ENCODE data around the gene CDC34. TPM values are rescaled to one million over a fixed set of nuclear protein-coding genes. Genes with fewer than 3 reads are reported as not detected.

The CDC34 gene
- total RNA-seq, 1 donor from 2014 or later = 55.4 TPM

- FAIRE-seq (no peak), DNase-seq (ENCODE audit: low spot score in 2 of 2) (no peak)
Observed at GRCh38 chr19:496986-497385, 34.6 kb upstream of the CDC34 start.

- DNase-seq (ENCODE audit: low spot score in 2 of 2) (no peak), FAIRE-seq (no peak)
Observed at GRCh38 chr19:497491-497868, 34.1 kb upstream of the CDC34 start.

- DNase-seq (ENCODE audit: low spot score in 2 of 2) = peak in 1 of 2 donors; percentile 43
- no peak for FAIRE-seq
Observed at GRCh38 chr19:497869-498510, 33.6 kb upstream of the CDC34 start.

GRCh38 chr19:498511-498891, 33.1 kb upstream of the CDC34 start:
- DNase-seq (ENCODE audit: low spot score in 2 of 2) = no peak

GRCh38 chr19:498977-499623, 32.5 kb upstream of the CDC34 start:
- no peak for FAIRE-seq

More at GRCh38 chr19:498511-498891, 33.1 kb upstream of the CDC34 start:
- FAIRE-seq = no peak

GRCh38 chr19:501646-502045, 29.9 kb upstream of the CDC34 start:
- FAIRE-seq (no peak), DNase-seq (ENCODE audit: low spot score in 2 of 2) (no peak)

More at GRCh38 chr19:498977-499623, 32.5 kb upstream of the CDC34 start:
- no peak for DNase-seq (ENCODE audit: low spot score in 2 of 2)

GRCh38 chr19:504616-505015, 26.9 kb upstream of the CDC34 start:
- no peak for FAIRE-seq

GRCh38 chr19:506404-507285, 24.9 kb upstream of the CDC34 start:
- FAIRE-seq (peak; percentile 97), DNase-seq (ENCODE audit: low spot score in 2 of 2) (peak; percentile 97 to 98)

More at GRCh38 chr19:504616-505015, 26.9 kb upstream of the CDC34 start:
- DNase-seq (ENCODE audit: low spot score in 2 of 2) = no peak

- FAIRE-seq (no peak), DNase-seq (ENCODE audit: low spot score in 2 of 2) (peak; percentile 87 to 92)
Observed at GRCh38 chr19:507286-508203, 24.0 kb upstream of the CDC34 start, which contains the start of gene TPGS1. TSS of gene TPGS1 (plus strand) at chr19:507497. CDS start at chr19:507507, 10 bp downstream.

GRCh38 chr19:508204-509150, 23.1 kb upstream of the CDC34 start:
- no peak for FAIRE-seq
- no peak for DNase-seq (ENCODE audit: low spot score in 2 of 2)

GRCh38 chr19:510606-511100, 20.9 kb upstream of the CDC34 start:
- DNase-seq (ENCODE audit: low spot score in 2 of 2) = peak; percentile 68 to 78
- no peak for FAIRE-seq

GRCh38 chr19:511101-511851, 20.3 kb upstream of the CDC34 start:
- no peak for FAIRE-seq
- DNase-seq (ENCODE audit: low spot score in 2 of 2) = peak in 1 of 2 donors; percentile 56

GRCh38 chr19:512547-513365, 18.8 kb upstream of the CDC34 start:
- DNase-seq (ENCODE audit: low spot score in 2 of 2) (no peak), FAIRE-seq (no peak)

- FAIRE-seq = no peak
- no peak for DNase-seq (ENCODE audit: low spot score in 2 of 2)
Observed at GRCh38 chr19:513368-514165, 18.0 kb upstream of the CDC34 start.

- no peak for FAIRE-seq
- DNase-seq (ENCODE audit: low spot score in 2 of 2) = no peak
Observed at GRCh38 chr19:514166-514663, 17.3 kb upstream of the CDC34 start.
